ENCODE data around the gene POC1B.
"Not testable (repeated sequence)": the region's sequence is repeated elsewhere in the genome, so short reads cannot be mapped to it uniquely, and the experiment has no call there.

POC1B gene

GRCh38 chr12:89459279-89459678 is 66.6 kb downstream of the POC1B start:
- DNase-seq: not testable (repeated sequence)

- no peak for DNase-seq
Measured at GRCh38 chr12:89456565-89456964, 69.3 kb downstream of the POC1B start.

GRCh38 chr12:89454080-89454848 is 71.6 kb downstream of the POC1B start:
- DNase-seq: no peak

GRCh38 chr12:89453121-89453978 is 72.5 kb downstream of the POC1B start:
- DNase-seq: no peak

- DNase-seq: no peak
Measured at GRCh38 chr12:89451841-89452251, 74.0 kb downstream of the POC1B start.

GRCh38 chr12:89450907-89451306 is 74.9 kb downstream of the POC1B start:
- DNase-seq: no peak

GRCh38 chr12:89448951-89449371 is 76.9 kb downstream of the POC1B start:
- DNase-seq: no peak

GRCh38 chr12:89448526-89448925 is 77.3 kb downstream of the POC1B start:
- no peak for DNase-seq

GRCh38 chr12:89439941-89440340 is 85.9 kb downstream of the POC1B start:
- no peak for DNase-seq

- DNase-seq: no peak
Measured at GRCh38 chr12:89437231-89437630, 88.6 kb downstream of the POC1B start.

GRCh38 chr12:89436062-89436461 is 89.8 kb downstream of the POC1B start:
- DNase-seq: no peak

GRCh38 chr12:89433634-89434033 is 92.2 kb downstream of the POC1B start:
- no peak for DNase-seq

GRCh38 chr12:89432396-89432795 is 93.5 kb downstream of the POC1B start:
- no peak for DNase-seq

- DNase-seq: no peak
Measured at GRCh38 chr12:89429528-89429927, 96.3 kb downstream of the POC1B start.

- DNase-seq: peak; percentile 25
Measured at GRCh38 chr12:89427508-89428156, 98.2 kb downstream of the POC1B start.

- no peak for DNase-seq
Measured at GRCh38 chr12:89424846-89425245, 101.0 kb downstream of the POC1B start.

- DNase-seq: no peak
Measured at GRCh38 chr12:89424389-89424788, 101.5 kb downstream of the POC1B start.

- DNase-seq: no peak
Measured at GRCh38 chr12:89421092-89421835, 104.6 kb downstream of the POC1B start.

- DNase-seq: no peak
Measured at GRCh38 chr12:89418228-89418910, 107.5 kb downstream of the POC1B start.

GRCh38 chr12:89417246-89417977 is 108.4 kb downstream of the POC1B start:
- DNase-seq: no peak

GRCh38 chr12:89416049-89416792 is 109.6 kb downstream of the POC1B start:
- no peak for DNase-seq

Data from CD4-positive, alpha-beta T cell treated with Interleukin-21 for 1 hour (primary cell).